ENCODE measurements around the gene TTC28. TPM values are rescaled to one million over a fixed set of nuclear protein-coding genes. Genes with fewer than 3 reads are reported as not detected.

TTC28 gene
- total RNA-seq, 1 donor from 2014 or later, result 1.3 TPM

GRCh38 chr22:28548406-28548805 is 131.2 kb downstream of the TTC28 start:
- TF ChIP-seq CTCF (IDR thresholded peaks at IDR 0.05; ENCODE audit: insufficient read depth, low read length, severe bottlenecking), result no peak
- Histone ChIP-seq H3K27me3 (ENCODE audit: control insufficient read depth, insufficient read depth, low read length) (no peaks in the 10 kb centered on the region), H3K4me3 (ENCODE audit: low read depth, low read length) (no peak overlapping the region), H3K36me3 (ENCODE audit: control insufficient read depth, insufficient read depth, low read length) (no peaks in the 10 kb centered on the region)
- FAIRE-seq (no peak), DNase-seq (ENCODE audit: low read depth) (no peak)

- Histone ChIP-seq H3K36me3 (ENCODE audit: control insufficient read depth, insufficient read depth, low read length) (no peaks in the 10 kb centered on the region), H3K27me3 (ENCODE audit: control insufficient read depth, insufficient read depth, low read length) (no peaks in the 10 kb centered on the region), H3K4me3 (ENCODE audit: low read depth, low read length) (no peak overlapping the region)
- FAIRE-seq, result no peak
- TF ChIP-seq CTCF (IDR thresholded peaks at IDR 0.05; ENCODE audit: insufficient read depth, low read length, severe bottlenecking), result no peak
- DNase-seq (ENCODE audit: low read depth), result peak; percentile 51
These were observed 132.4 kb downstream of the TTC28 start for GRCh38 chr22:28547132-28547842.

GRCh38 chr22:28544431-28544868 is 135.2 kb downstream of the TTC28 start:
- no peaks in the 10 kb centered on the region for H3K36me3 ChIP-seq (ENCODE audit: control insufficient read depth, insufficient read depth, low read length)
- no peak overlapping the region for H3K4me3 ChIP-seq (ENCODE audit: low read depth, low read length)
- no peak for FAIRE-seq
- no peaks in the 10 kb centered on the region for H3K27me3 ChIP-seq (ENCODE audit: control insufficient read depth, insufficient read depth, low read length)
- DNase-seq (ENCODE audit: low read depth), result peak; percentile 66
- no peak for TF ChIP-seq CTCF (IDR thresholded peaks at IDR 0.05; ENCODE audit: insufficient read depth, low read length, severe bottlenecking)

GRCh38 chr22:28542980-28543621 is 136.5 kb downstream of the TTC28 start:
- TF ChIP-seq CTCF (IDR thresholded peaks at IDR 0.05; ENCODE audit: insufficient read depth, low read length, severe bottlenecking), result no peak
- no peak for FAIRE-seq
- DNase-seq (ENCODE audit: low read depth), result no peak
- Histone ChIP-seq H3K27me3 (ENCODE audit: control insufficient read depth, insufficient read depth, low read length) (no peaks in the 10 kb centered on the region), H3K36me3 (ENCODE audit: control insufficient read depth, insufficient read depth, low read length) (no peaks in the 10 kb centered on the region), H3K4me3 (ENCODE audit: low read depth, low read length) (no peak overlapping the region)

GRCh38 chr22:28541137-28541536 is 138.5 kb downstream of the TTC28 start:
- TF ChIP-seq CTCF (IDR thresholded peaks at IDR 0.05; ENCODE audit: insufficient read depth, low read length, severe bottlenecking), result no peak
- H3K4me3 ChIP-seq (ENCODE audit: low read depth, low read length), result no peak overlapping the region
- FAIRE-seq (no peak), DNase-seq (ENCODE audit: low read depth) (no peak)
- no peaks in the 10 kb centered on the region for H3K27me3 ChIP-seq (ENCODE audit: control insufficient read depth, insufficient read depth, low read length)
- H3K36me3 ChIP-seq (ENCODE audit: control insufficient read depth, insufficient read depth, low read length), result no peaks in the 10 kb centered on the region

All from bronchial epithelial cell (primary cell).